GM12878 (cell line): Measurements from ENCODE around the gene CENPA. TPM values are rescaled to one million over a fixed set of nuclear protein-coding genes. Genes with fewer than 3 reads are reported as not detected.

ENCODE experiments used
- ATAC-seq: fragments of 200-7000 bp; cut with Tn5 transposase; 3 replicates; pipeline ENCODE4 v1.9.1; 2020; ENCODE audit warnings: mild to moderate bottlenecking, moderate library complexity
- BruUV-seq: library from RNA; stranded (reverse); fragments of 400-500 nt; replicated peaks from 2 replicates; lab custom pipeline; 2021; lab: Mats Ljungman, UMichigan
- CTCF ChIA-PET: fragments of 300-600 bp; sonication (Branson Sonifier 250); formaldehyde crosslinking; extraction: SDS; loops from one replicate; lab custom pipeline; 2021; ENCODE audit warnings: inconsistent platforms; lab: Yijun Ruan, JAX
- POLR2A ChIA-PET: fragments of 350-600 bp; formaldehyde crosslinking; extraction: SDS; loops from one replicate; lab custom pipeline; 2021; ENCODE audit warnings: inconsistent platforms; lab: Charles Lee
- RAD21 ChIA-PET: fragments of 300-600 bp; sonication (Branson Sonifier 250); formaldehyde crosslinking; loops from one replicate; lab custom pipeline; 2023; ENCODE audit warnings: antibody characterized with exemption; ENCODE audit not compliant: unreplicated experiment; lab: Charles Lee
- SMC1A ChIA-PET: fragments of 300-600 bp; sonication (Branson Sonifier 250); formaldehyde crosslinking; loops from one replicate; lab custom pipeline; 2023; ENCODE audit not compliant: unreplicated experiment, uncharacterized antibody; lab: Charles Lee
- DNase-seq: peaks from one replicate; pipeline ENCODE4 v3.0.0-alpha.2; 2011; ENCODE audit warnings: low read depth, low spot score
- FAIRE-seq: peaks from 3 replicates; lab custom pipeline; 2011; peaks lifted over from hg19 to GRCh38; lab: Jason Lieb, UNC
- H2AFZ ChIP-seq: 2 replicates; pipeline ENCODE4 v1.6.0; 2011; ENCODE audit warnings: low read depth, low read length, control low read depth; ENCODE audit not compliant: control insufficient read depth
- H3K27ac ChIP-seq: 2 replicates; pipeline ENCODE4 v1.5.1; 2011; ENCODE audit warnings: control low read depth; ENCODE audit not compliant: control insufficient read depth, insufficient read depth
- H3K27me3 ChIP-seq, 2 experiments: replicated peaks in 1 of 2; 2 replicates each; pipeline versions ENCODE4 v1.6.0 to v1.6.1; 2011; ENCODE audit warnings: low read length in 1 of 2; ENCODE audit not compliant: control insufficient read depth in 2 of 2, insufficient read depth in 2 of 2
- H3K36me3 ChIP-seq, 2 experiments: 2 replicates each; pipeline ENCODE4 v1.5.1; 2011; ENCODE audit warnings: low read length in 1 of 2; ENCODE audit not compliant: control insufficient read depth in 2 of 2, insufficient read depth in 2 of 2
- H3K4me1 ChIP-seq: 2 replicates; pipeline ENCODE4 v1.6.1; 2011; ENCODE audit warnings: mild to moderate bottlenecking, low read length, moderate library complexity, mixed read lengths; ENCODE audit not compliant: control insufficient read depth, insufficient read depth
- H3K4me2 ChIP-seq: 2 replicates; pipeline ENCODE4 v1.6.0; 2011; ENCODE audit warnings: control low read depth; ENCODE audit not compliant: control insufficient read depth, insufficient read depth
- H3K4me3 ChIP-seq: fragments of 200-600 bp; sonication (generic); 2 replicates; pipeline ENCODE4 v1.5.1; 2016
- H3K79me2 ChIP-seq: 2 replicates; pipeline ENCODE4 v1.6.0; 2011; ENCODE audit warnings: low read length; ENCODE audit not compliant: control insufficient read depth, insufficient read depth
- H3K9ac ChIP-seq: 2 replicates; pipeline ENCODE4 v1.8.0; 2011; ENCODE audit warnings: low read length, control low read depth, mixed read lengths; ENCODE audit not compliant: control insufficient read depth, insufficient read depth
- H3K9me3 ChIP-seq: replicated peaks from 3 replicates; pipeline ENCODE4 v1.5.1; 2011; ENCODE audit warnings: mild to moderate bottlenecking, low read length; ENCODE audit not compliant: control insufficient read depth, insufficient read depth
- H4K20me1 ChIP-seq: 2 replicates; pipeline ENCODE4 v1.6.0; 2011; ENCODE audit not compliant: control insufficient read depth, insufficient read depth
- CBFB ChIP-seq: IDR thresholded peaks from 2 replicates; pipeline ENCODE4 v1.6.1; 2016; ENCODE audit warnings: antibody characterized with exemption, low read depth
- HDAC2 ChIP-seq: fragments of 200-600 bp; sonication (generic); IDR thresholded peaks from 2 replicates; pipeline ENCODE4 v1.6.1; 2017
- IKZF2 ChIP-seq, 2 experiments: fragments of 450-650 bp; IDR thresholded peaks; 2 replicates each; pipeline ENCODE4 v1.6.1; 2017; ENCODE audit warnings: mild to moderate bottlenecking in 2 of 2, moderate library complexity in 2 of 2
- IRF4 ChIP-seq: IDR thresholded peaks from 2 replicates; pipeline ENCODE4 v1.6.1; 2011; ENCODE audit warnings: low read depth, low read length
- IRF5 ChIP-seq: fragments of 450-650 bp; IDR thresholded peaks from 2 replicates; pipeline ENCODE4 v1.6.1; 2017; ENCODE audit warnings: borderline replicate concordance
- LARP7 ChIP-seq: fragments of 450-650 bp; IDR thresholded peaks from 2 replicates; pipeline ENCODE4 v1.6.1; 2017; ENCODE audit warnings: mild to moderate bottlenecking
- MTA2 ChIP-seq: fragments of 450-650 bp; IDR thresholded peaks from 2 replicates; pipeline ENCODE4 v1.6.1; 2016; ENCODE audit warnings: low read depth, mild to moderate bottlenecking, moderate library complexity
- NFIC ChIP-seq: IDR thresholded peaks from 2 replicates; pipeline ENCODE4 v1.6.1; 2012; ENCODE audit warnings: low read depth, mild to moderate bottlenecking, inconsistent platforms, low read length, moderate library complexity
- NFYB ChIP-seq: IDR thresholded peaks from 2 replicates; pipeline ENCODE4 v1.6.1; 2011; ENCODE audit warnings: low read depth, mild to moderate bottlenecking, low read length, improper control_type of control experiment, moderate library complexity; ENCODE audit not compliant: insufficient read depth
- NKRF ChIP-seq: fragments of 450-650 bp; conservative IDR thresholded peaks from 2 replicates; pipeline ENCODE4 v1.6.1; 2017; ENCODE audit warnings: mild to moderate bottlenecking, moderate library complexity
- SKIL ChIP-seq: fragments of 450-650 bp; IDR thresholded peaks from 2 replicates; pipeline ENCODE4 v1.6.1; 2017; ENCODE audit warnings: mild to moderate bottlenecking, low read depth, inconsistent platforms; ENCODE audit not compliant: poor library complexity, severe bottlenecking
- SMAD1 ChIP-seq: fragments of 450-650 bp; IDR thresholded peaks from 2 replicates; pipeline ENCODE4 v1.6.1; 2018; ENCODE audit warnings: mild to moderate bottlenecking, low read depth; ENCODE audit not compliant: partially characterized antibody
- ZBED1 ChIP-seq: IDR thresholded peaks from 2 replicates; pipeline ENCODE4 v1.6.1; 2016; ENCODE audit warnings: borderline replicate concordance
- ZNF384 ChIP-seq: IDR thresholded peaks from 2 replicates; pipeline ENCODE4 v1.6.1; 2012; ENCODE audit warnings: low read depth, mild to moderate bottlenecking, low read length, improper control_type of control experiment, borderline replicate concordance
- WGBS: methylation state at CpG from one replicate; pipeline ENCODE4 v1.1.6; 2016; ENCODE audit warnings: low lambda C conversion rate; ENCODE audit not compliant: insufficient replicate concordance, insufficient coverage; ENCODE audit errors: missing lambda C conversion rate; 5-methylcytosine and 5-hydroxymethylcytosine counted together
- in situ Hi-C: fragments of 300-500 bp; cut with MboI; formaldehyde crosslinking; loops from 9 replicates; pipeline ENCODE4 v1.14.3; 2018; ENCODE audit warnings: mixed read lengths
- intact Hi-C: fragments of 100-400 bp; cut with micrococcal nuclease; formaldehyde crosslinking; loops from one replicate; pipeline ENCODE4 v1.14.2; 2022; ENCODE audit not compliant: unreplicated experiment
- polyA plus RNA-seq, 11 experiments: library from polyadenylated mRNA; depleted of rRNA in 4 of 11; unstranded in 6 of 11; stranded (reverse) in 5 of 11; fragments of >200 nt; fragmentation: Nextera tagmentation in 4 of 11; fragmentation: Illumina TruSeq in 1 of 11; extraction: Ambion mirVana in 4 of 11; extraction: Trizol in 1 of 11; gene quantifications; 1 replicate in 1 of 11; 2 replicates in 10 of 11; pipeline versions ENCODE4 v1.2.1 to v1.2.3, GENCODE V29; 2011 to 2016; ENCODE audit warnings: inconsistent platforms in 2 of 11, missing spikeins in 2 of 11, low read depth in 1 of 11
- total RNA-seq, 4 experiments: library from RNA; depleted of rRNA in 3 of 4; stranded (reverse); fragments of >200 nt in 3 of 4; fragmentation: Illumina TruSeq in 1 of 4; extraction: Trizol in 1 of 4; gene quantifications; 2 replicates each; pipeline versions ENCODE4 v1.2.1 to v1.2.3, GENCODE V29; 2013 to 2021
- TF ChIP-seq, protein P1 (sequence below): IDR thresholded peaks from 2 replicates; pipeline ENCODE4 v1.6.1; 2011; ENCODE audit warnings: mild to moderate bottlenecking, low read depth, low read length, moderate library complexity; ENCODE audit not compliant: insufficient replicate concordance

Gene CENPA
- total and polyA plus RNA-seq, 10 of the 15 experiments (the other 5 are each of a cell fraction or from before 2014, with no cell fraction given) = 8.1 to 66.6 (median 36.7) TPM

DNA sequence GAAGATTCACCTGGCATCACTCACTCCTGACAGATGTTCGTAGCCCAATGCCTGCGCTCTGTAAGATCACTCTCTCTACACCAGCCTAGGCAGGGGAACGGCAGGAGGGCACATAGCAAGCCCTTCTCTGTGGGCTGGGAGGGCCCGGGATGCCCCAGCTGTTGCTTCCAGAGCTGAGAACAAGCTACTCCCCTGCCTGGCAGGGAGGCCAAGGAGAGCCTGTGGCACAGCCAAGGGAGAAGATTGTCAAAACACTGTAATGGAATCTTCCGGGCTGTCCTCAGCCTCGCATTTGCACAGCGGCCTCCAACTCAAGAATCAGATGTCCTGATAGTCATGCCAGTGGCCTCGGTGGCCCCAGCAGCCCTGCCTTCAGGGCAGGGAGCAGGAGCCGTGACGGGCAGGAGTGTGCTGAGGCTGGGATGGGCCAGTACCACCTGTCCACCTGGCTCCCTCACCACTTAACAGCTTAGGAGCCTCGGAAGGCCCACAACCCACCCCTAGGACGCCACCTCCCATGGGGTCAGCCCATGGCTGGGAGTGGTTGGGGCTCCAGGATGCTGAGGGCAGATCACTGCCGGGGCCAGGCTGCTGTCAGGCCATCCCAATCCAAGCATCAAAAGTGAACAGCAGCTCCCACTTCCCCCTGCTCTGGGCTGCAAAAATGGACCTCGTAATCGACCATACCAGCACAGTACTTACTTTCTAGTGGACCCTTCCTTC is 43.6 kb upstream of the CENPA start:
- H2AFZ ChIP-seq = no peak overlapping the region
- H3K4me2 ChIP-seq = no peak overlapping the region
- no peaks in the 10 kb centered on the region for H3K36me3 ChIP-seq
- DNase-seq (no peak), FAIRE-seq (no peak), ATAC-seq (no peak)
- POLR2A ChIA-PET = no interaction called here
- 39% methylated on average over 15 of the region's 15 CpGs for WGBS
- H3K9ac ChIP-seq = no peak overlapping the region
- no peaks in the 10 kb centered on the region; the same call in 1 of the 2 replicates for H3K4me1 ChIP-seq
- H3K79me2 ChIP-seq = no peaks in the 10 kb centered on the region
- in situ Hi-C loops (loop anchor here (5.0 kb wide), 1 partner anchor 140 kb away; no protein-coding TSS in a partner anchor), intact Hi-C loops (loop anchor here (10.0 kb wide), 1 partner anchor 237 kb away; no protein-coding TSS in a partner anchor)
- RAD21 ChIA-PET = interaction anchor here (1.0 kb wide), 1 partner anchor 135 kb away, joined by 3 read pairs; no protein-coding TSS in a partner anchor
- H3K27ac ChIP-seq = no peak overlapping the region
- BruUV-seq = no TSS peak
- H3K4me3 ChIP-seq = no peak overlapping the region
- H4K20me1 ChIP-seq = no peaks in the 10 kb centered on the region; the same call in 1 of the 2 replicates
- SMC1A ChIA-PET = interaction anchor here (1.0 to 6.5 kb wide), 4 partner anchors 8 to 137 kb away, joined by 3 to 53 read pairs (median 5); no protein-coding TSS in a partner anchor
- no peaks in the 10 kb centered on the region for H3K27me3 ChIP-seq
- H3K9me3 ChIP-seq = no peaks in the 10 kb centered on the region
- CTCF ChIA-PET = interaction anchor here (0.6 to 8.5 kb wide), 4 partner anchors 10 to 472 kb away, joined by 3 to 156 read pairs (median 5); no protein-coding TSS in a partner anchor
- no peak for TF ChIP-seq IKZF2 (IDR thresholded peaks at IDR 0.05)
- TF ChIP-seq LARP7 = no peak
- TF ChIP-seq ZNF384 = no peak
- TF ChIP-seq, protein P1, sequence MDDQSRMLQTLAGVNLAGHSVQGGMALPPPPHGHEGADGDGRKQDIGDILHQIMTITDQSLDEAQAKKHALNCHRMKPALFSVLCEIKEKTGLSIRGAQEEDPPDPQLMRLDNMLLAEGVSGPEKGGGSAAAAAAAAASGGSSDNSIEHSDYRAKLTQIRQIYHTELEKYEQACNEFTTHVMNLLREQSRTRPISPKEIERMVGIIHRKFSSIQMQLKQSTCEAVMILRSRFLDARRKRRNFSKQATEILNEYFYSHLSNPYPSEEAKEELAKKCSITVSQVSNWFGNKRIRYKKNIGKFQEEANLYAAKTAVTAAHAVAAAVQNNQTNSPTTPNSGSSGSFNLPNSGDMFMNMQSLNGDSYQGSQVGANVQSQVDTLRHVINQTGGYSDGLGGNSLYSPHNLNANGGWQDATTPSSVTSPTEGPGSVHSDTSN = no peak
- TF ChIP-seq IRF4 = no peak
- no peak for TF ChIP-seq HDAC2
- TF ChIP-seq NFIC = no peak
- no peak for TF ChIP-seq MTA2
- no peak for TF ChIP-seq SKIL
- TF ChIP-seq NFYB = no peak
- TF ChIP-seq IRF5 = no peak
- TF ChIP-seq ZBED1 = no peak
- no peak for TF ChIP-seq SMAD1
- TF ChIP-seq CBFB = no peak
- no peak for TF ChIP-seq NKRF
